HG02973 (cell line): Measurements from ENCODE around the gene SLC37A2.
"Not testable (repeated sequence)": the region's sequence is repeated elsewhere in the genome, so short reads cannot be mapped to it uniquely, and the experiment has no call there.

Source experiments
- ATAC-seq: cut with Tn5 transposase; IDR thresholded peaks from one replicate; pipeline ENCODE4 v1.9.1; 2021; ENCODE audit warnings: moderate library complexity; ENCODE audit not compliant: unreplicated experiment

Gene SLC37A2

DNA sequence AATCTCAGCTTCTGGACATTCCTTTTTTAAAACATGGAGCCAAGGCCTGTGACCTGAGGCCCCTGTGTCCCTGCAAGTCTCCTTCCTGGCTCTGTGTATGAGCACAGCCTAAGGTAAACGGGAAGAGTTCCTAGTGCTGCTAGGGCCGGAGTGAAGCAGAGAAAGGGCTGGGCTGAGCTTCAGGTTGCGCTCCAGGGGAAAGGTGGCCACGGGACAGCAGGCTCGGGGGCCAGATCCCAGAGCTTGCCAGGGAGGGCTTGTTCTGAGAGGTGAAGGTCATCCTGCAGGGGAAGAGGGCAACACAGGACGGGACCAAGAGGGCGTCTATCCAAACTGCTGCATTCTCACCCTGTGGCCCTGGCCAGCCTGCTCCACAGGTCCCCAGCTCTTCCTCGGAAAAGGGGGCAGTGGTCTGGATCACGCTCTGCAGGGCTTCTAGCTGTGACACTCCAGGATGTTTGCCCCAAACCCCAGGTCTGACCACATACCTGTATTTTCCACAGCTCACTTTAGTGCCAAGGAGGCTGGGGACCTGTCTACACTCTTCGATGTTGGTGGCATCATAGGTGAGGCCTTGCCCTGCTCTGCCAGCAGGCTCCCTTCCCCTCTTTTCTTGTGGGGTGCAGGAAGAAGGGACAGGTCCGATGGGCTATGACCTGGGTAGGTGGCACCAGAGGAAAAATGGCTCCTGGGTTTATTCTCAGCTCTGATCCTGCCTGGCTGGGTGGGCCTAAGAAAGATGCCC lies 20.4 kb downstream of the SLC37A2 start:
- ATAC-seq = no peak

DNA sequence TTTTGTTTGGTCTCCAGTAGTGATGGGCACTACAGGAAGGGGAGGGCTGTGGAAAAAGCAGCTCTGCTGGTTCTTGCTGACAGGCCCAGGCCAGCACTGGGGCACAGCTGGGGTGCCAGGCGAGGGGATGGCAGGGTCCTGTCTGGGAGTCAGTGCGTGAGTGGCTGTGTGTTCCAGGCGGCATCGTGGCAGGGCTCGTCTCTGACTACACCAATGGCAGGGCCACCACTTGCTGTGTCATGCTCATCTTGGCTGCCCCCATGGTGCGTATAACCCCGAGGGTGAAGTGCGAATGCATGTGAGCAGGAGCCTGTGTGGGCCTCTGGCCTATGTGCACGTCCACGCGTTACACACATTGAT lies 20.9 kb downstream of the SLC37A2 start:
- ATAC-seq = no peak

DNA sequence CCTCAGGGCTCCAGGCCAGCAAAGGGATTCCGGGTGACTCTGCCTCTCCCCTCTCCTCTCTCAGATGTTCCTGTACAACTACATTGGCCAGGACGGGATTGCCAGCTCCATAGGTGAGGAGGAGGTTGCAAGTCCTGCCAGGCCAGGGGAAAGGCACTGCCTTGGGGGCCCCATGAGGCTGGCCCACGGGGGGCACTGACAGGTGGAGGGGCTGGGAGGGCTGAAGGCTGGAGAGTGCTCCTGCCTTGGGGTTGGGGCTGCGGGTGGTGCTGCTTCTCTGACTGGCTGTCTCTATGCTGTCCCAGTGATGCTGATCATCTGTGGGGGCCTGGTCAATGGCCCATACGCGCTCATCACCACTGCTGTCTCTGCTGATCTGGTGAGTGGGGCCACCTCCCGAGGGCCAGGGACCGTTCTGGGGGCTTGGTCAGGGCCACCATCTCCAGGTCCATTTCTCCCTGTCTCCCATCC lies 21.7 kb downstream of the SLC37A2 start:
- ATAC-seq = no peak

DNA sequence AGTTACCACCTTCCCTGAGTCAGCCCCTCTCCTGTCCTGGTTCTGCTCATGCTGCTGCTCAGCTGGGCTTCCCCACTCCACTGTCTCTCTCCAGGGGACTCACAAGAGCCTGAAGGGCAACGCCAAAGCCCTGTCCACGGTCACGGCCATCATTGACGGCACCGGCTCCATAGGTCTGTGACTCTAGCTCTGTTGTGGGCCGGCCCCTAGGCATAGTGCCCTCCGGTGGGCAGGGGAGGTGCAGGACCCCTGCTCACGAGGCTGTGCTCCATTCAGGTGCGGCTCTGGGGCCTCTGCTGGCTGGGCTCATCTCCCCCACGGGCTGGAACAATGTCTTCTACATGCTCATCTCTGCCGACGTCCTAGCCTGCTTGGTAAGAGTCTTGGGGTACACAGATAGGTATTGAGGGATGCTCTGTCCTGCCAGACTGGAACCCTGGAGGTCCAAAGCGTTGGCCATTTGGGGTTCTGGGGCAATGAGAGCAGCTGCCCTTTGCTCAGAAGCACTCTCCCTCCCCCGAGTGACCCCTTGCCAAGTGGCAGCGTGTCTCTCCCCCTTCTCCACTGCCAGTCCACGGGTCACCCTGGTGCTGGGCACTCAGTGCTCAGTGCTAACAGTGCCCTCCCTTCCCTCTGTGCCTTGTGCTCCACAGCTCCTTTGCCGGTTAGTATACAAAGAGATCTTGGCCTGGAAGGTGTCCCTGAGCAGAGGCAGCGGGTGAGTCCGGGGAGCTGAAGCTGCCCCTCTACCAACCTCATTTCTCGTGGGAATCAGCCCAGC lies 22.4 kb downstream of the SLC37A2 start:
- no peak for ATAC-seq

DNA sequence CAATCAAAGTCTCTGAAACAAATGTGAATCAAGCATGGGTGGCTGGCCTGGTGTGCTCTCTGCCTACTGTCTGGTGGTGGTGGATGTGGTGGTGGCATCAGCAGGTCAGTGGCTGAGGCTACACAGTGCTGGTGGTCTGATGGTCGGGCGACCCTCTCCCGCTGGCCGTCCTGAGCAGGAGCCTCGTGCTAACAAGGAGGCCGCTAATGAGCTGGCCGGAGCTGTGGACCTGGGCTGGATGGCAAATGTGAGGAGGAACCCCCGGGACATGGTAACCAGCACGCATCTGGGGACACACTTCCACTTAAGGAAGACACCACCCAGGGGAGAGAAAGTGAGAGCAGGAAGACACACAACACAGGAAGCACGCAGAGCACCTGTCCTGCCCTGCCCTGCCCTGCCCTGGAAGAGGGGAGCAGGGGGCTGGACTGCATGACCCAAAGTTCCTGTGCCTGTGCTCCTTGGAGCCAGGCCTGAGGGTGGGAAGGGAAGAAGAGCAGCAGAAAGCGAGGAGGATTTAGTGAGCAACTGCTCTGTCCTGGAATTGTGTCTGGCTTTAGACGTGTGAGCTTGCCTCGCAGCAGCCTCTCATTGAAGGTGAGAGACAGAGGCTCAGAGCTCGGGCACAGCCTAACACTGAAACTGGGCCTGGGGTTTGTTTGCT lies 23.7 kb downstream of the SLC37A2 start:
- no peak for ATAC-seq

DNA sequence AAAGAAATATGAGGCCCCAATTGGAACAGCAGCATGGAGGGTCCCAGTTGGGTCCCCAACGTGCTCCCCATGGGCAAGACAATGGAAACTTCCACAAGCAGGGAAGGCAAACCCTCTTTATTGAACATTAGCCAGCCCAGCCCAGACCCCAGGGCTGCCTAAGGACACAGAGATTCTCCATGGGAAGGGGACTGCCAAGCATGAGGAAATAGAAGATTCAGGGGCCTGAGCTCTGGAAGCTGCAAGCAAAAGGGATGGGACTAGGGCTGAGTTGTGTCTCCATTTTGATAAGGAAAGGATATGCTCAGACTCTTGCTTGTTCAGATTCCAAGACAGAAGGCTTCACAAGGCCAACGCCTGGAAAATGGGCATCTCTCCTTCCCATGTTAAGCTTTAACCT lies 25.0 kb downstream of the SLC37A2 start:
- ATAC-seq = no peak

DNA sequence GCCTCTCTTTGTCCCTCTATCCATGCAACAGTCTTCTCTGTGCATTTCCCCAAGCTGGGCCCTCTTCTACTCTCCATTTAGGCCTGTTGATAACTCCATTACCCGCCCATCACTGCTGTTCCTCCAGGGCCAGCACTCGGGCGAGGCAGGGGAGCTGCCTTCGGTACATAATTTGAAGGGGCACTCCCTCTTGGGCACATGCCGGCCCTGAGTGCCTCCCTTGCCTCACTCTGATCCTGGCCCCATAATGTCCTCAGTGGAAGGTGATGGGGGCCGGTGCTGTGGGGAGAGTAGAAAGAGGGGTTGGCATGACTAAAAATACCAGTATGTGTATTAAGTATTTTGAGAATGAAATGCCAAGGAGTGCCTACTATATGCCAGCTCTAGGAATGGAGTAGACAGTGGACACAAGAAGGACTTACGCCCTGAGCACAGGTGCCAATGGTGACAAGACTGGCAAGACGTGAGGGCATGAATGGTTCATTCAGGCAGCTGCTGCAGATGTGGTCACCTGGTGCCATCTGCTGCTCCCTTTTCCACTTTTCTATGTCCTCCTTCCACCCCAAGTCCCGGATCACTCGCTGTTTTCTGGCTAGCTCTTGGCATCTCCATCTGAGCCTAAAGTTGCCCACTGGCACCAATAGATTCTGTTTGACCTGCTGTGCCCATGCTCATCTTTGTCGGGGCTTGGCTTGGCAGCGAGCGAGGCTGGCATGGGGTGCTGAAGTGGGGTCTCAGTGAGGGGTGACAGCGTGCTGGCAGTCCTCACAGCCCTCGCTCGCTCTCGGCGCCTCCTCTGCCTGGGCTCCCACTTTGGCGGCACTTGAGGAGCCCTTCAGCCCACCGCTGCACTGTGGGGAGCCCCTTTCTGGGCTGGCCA lies 25.7 kb downstream of the SLC37A2 start:
- no peak for ATAC-seq

DNA sequence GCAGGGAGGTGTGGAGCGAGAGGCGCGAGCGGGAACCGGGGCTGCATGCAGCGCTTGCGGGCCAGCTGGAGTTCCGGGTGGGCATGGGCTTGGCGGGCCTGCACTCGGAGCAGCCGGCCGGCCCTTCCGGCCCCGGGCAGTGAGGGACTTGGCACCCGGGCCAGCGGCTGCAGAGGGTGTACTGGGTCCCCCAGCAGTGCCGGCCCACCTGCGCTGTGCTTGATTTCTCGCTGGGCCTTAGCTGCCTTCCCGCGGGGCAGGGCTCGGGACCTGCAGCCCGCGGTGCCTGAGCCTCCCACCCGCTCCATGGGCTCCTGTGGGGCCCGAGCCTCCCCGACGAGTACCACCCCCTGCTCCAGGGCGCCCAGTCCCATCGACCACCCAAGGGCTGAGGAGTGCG lies 26.4 kb downstream of the SLC37A2 start:
- ATAC-seq = not testable (repeated sequence)

DNA sequence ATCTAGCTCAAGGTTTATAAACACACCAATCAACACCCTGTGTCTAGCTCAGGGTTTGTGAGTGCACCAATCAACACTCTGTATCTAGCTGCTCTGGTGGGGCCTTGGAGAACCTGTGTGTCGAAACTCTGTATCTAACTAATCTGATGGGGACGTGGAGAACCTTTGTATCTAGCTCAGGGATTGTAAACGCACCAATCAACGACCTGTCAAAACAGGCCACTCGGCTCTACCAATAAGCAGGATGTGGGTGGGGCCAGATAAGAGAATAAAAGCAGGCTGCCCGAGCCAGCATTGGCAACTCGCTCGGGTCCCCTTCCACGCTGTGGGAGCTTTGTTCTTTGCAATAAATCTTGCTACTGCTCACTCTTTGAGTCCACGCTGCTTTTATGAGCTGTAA lies 27.0 kb downstream of the SLC37A2 start:
- not testable (repeated sequence) for ATAC-seq

DNA sequence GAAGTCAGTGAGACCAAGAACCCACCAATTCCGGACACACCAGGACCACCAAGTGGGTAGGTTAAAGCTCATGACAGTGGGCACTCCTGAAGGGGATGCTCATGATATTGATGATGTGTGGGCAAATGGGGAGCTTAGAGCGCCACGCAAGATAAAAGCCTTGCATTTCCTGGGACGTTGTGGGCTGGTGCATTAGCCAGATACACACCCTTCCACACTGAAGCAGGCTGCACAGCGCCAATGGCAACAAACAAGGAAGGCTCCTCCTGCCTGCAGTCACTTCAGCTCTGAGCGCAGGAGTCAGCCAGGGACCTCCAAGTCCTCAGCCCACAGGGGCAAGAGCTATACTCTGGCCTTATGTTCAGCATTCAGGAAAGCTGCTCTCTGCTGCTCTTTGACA lies 27.7 kb downstream of the SLC37A2 start:
- no peak for ATAC-seq

DNA sequence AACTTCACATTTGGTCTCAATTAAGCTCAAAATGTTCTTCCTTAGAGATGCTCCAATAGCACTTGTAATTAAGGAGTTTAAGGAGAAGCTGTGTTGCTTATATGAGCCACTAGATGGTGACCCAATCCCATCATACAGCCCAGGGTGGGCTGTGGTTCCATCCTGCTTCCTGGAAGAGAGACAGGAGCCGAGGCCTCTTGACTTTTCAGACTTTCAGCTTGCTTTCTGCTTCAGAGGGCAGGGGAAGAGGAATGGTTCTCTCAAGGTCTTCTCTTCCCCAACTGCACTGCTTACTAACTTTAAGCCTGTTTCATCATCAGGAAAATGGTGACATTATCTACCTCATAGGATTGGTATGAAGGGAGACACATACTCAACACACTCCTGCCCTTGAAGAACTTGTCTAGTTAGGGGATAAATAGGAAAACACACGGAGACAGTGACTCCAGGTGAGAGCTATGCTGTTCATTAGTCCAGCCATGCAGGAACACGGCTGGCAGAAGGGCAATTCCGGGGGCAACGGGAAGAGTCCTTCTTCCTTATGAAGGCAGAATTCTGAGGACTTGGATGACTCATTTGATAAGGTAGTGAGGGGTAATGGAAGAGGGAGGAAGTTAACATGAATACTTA lies 28.3 kb downstream of the SLC37A2 start:
- no peak for ATAC-seq

DNA sequence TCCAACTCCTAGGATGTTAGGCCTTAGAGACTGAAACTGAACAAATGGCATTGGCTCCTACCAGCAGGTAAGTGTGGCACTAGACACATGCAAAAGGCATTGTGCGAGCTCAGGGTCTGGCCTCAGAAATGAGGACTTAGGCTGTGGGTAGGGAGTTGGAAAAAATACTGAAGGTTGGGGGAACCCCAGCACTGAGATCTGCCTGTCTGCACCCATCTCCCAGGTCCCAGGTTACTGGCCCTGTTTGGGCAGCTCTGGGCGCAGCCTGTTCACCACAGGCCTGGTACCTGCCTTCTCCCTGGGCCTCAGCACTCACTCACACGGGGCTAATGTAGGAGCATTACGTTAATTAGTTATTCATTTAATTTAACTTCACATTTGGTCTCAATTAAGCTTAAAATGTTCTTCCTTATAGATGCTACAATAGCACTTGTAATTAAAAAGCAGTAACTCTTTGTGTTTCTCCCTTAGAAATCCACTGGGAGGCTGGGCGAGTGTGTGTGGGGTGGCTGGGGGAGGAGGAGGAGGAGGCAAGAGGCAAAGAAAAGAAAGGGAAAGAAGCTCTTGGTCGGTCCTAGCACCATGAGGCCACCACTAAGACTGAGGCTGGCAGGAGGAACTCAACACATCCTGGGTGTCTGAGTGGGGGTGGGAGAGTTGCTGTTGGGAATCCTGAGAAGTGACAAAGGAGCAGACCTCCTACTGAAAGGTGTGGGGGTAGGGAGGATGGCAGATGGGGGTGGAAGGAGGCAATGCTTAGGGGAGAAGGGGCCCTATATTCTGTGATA lies 29.0 kb downstream of the SLC37A2 start:
- no peak for ATAC-seq

DNA sequence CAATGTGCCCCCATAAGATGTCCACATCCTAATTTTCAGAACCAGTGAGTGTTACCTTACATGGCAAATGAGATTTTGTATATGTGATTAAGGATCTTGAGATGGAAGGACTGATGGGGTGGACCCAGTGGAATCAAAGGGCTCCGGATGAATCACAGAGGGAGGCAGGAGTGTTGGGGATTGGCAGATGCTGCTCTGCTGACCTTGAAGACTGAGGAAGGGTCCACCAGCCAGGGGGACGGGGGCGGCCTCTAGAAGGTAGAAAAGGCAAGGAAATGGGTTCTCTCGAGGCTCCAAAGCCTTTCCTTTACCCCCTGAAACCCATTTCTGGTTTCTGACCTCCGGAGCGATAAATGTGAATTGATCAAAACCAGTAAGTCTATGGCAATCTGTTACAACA lies 29.6 kb downstream of the SLC37A2 start:
- ATAC-seq = no peak

DNA sequence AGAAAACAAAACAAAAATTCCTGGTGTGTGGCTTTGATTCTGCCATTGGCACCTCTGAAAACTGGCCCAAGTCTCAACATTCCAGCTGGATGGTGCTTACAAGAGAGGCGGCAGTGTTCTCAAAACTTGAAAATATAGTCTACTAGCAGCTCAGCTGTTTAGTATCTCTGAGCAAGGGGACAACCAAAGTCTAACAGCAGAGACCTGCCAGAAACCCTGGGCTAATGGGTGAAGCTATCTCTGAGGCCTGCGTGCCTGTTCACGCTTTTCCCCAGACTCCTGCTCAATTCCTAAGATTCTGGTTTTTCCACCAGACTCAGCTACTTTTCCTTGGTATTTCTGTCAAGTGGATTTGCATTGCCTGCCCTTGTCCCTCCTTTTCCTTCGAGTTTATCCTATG lies 30.4 kb downstream of the SLC37A2 start:
- no peak for ATAC-seq

DNA sequence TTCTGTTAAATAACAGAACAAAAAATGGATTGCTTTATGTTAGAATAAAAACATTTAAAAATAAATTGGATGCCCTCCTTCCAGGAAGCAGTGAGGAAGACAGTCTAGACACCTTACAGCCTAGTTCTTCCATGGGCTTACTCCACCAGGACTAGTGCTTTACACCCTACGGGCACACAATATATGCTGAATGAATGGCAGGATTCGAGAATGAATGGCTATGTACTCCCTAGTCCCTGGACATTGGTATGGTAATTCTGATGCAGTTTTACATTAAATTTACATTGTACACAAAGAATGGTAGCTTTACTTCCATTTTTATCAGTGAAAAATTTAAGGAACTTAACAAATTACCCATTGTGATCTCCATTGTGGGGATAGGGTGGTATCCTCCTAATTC lies 31.6 kb downstream of the SLC37A2 start:
- ATAC-seq = no peak

DNA sequence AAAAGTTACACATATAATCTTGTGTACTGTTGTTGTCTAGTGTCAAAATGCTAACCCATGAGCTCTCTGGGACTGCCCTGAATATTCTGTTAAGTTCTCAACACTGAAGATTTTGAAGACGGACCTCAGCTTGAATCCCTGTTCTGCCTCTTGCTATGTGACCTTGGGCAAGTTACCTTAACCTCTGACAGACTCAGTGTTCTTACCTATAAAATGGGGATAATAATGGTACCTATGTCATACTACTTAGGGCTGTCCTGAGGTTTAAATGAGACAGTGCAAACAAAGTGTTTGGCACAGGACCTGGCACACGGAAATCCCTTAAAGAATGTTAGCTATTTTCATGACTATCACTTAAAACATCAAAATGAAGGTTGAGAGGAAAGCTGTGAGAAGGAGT lies 37.0 kb downstream of the SLC37A2 start:
- no peak for ATAC-seq

DNA sequence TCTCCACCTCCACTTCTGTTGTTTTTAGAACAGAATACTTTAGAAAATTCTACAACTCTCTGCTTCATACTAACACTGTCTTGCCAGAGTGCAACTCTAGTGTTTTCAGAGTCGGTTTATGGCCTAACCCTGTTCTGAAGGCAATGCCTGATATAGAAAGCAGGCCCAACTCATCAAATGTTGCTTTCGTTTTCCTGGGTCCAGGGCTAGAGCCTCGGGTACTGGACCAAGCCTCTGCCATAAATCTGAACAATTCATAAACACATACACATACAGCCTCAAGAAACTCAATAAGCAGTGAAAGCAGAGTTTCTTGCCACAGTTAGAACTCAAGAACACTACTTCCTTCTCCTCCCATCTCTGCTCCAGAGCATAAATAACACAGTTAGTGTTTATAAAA lies 38.5 kb downstream of the SLC37A2 start:
- no peak for ATAC-seq

DNA sequence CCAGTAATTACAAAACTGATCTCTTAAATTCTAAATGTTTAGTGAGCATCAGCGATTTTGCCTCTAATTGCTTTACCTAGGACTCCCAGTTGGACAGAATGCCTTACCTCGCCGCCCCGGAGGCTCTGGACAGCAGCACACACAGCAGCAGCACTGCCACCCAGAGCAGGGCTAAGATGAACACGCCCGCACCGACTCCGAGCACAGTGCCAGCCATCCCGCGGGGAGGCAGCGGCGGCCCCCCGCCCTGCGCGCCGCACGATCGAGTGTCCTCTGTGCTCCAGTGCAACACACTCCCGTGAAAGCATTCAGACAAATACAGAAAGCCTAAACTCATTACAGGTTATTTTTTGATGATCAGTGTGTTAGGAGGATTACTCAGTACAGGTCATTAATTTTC lies 38.9 kb downstream of the SLC37A2 start:
- no peak for ATAC-seq

DNA sequence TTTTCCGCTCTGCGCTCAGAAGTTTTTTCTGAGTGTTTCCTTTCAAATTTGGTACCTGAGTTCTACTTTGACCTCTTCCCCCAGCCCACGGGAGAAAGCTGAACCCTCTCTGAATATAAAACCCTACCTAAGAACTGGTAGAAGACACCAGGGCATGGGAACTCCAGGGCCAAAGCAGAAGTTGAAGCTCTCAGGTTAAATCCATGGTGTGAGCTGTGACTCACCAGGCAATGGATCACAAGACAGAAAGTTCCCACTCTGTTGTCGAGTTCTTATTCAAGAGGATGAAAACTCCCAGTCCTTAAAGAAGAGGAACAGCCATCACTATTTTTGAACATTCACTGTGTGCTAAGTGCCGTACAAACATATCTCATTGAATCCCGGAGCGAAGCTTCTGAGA lies 39.4 kb downstream of the SLC37A2 start:
- ATAC-seq = no peak

DNA sequence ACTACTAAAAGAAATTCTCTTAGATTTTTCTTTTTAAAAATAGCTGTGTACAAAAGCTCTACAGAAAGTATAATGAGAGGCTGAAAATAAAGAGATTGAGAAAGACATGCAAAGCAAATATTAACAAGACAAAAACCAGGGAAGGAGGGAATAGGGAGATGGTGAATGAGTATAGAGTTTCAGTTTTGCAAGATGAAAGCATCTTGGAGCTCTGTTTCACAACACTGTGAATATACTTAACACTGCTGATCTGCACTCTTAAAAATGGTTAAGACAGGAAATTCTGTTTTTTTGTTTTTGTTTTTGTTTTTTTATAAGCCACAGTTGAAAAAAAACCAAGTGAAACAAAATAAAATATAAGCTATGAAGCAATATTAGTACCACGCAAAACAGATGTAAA lies 42.8 kb downstream of the SLC37A2 start:
- no peak for ATAC-seq
